Measurements from ENCODE around the gene OOSP4B. TPM values are rescaled to one million over a fixed set of nuclear protein-coding genes. Genes with fewer than 3 reads are reported as not detected.
A peak's percentile ranks its signal among the peaks of the same experiment; 100 is the strongest.

Gene OOSP4B
- polyA plus RNA-seq, 1 of the 3 experiments (the other 2 are of a cell fraction) = not detected

GRCh38 chr11:59997800-59998199, 19.2 kb upstream of the OOSP4B start:
- H3K4me3 ChIP-seq (ENCODE audit: low read depth in 2 of 2, low read length in 1 of 2) = no peak overlapping the region
- H3K4me2 ChIP-seq = no peak overlapping the region
- ChIA-PET POLR2A (no interaction called here), CTCF (interaction anchor here (0.6 kb wide), 2 partner anchors 9 to 59 kb away, joined by 3 read pairs; no protein-coding TSS in a partner anchor)
- no peak overlapping the region for H3K9ac ChIP-seq
- no peaks in the 10 kb centered on the region for H3K79me2 ChIP-seq (ENCODE audit: insufficient read depth)
- H2AFZ ChIP-seq (ENCODE audit: low read depth) = no peak overlapping the region
- TF ChIP-seq EP300 (IDR thresholded peaks at IDR 0.05; ENCODE audit: borderline replicate concordance in 1 of 2, low read depth in 1 of 2, low read length in 1 of 2) (no peak), FOXJ3 (CRISPR knock-in tag; IDR thresholded peaks at IDR 0.05) (no peak), RCOR1 (IDR thresholded peaks at IDR 0.05; ENCODE audit: low read length) (no peak)
- H3K27me3 ChIP-seq (ENCODE audit: insufficient read depth) = no peaks in the 10 kb centered on the region
- no peaks in the 10 kb centered on the region for H3K9me3 ChIP-seq
- WGBS (ENCODE audit: low lambda C conversion rate) = 7% methylated on average over 2 of the region's 2 CpGs
- no peak for DNase-seq
- no peaks in the 10 kb centered on the region for H3F3A ChIP-seq (replicated peaks; ENCODE audit: insufficient read depth)
- H3K4me1 ChIP-seq (ENCODE audit: control insufficient read depth in 1 of 2, insufficient read depth in 2 of 2, low read depth in 1 of 2, low read length in 1 of 2) = no peaks in the 10 kb centered on the region
- no peaks in the 10 kb centered on the region for H3K9me2 ChIP-seq
- H3K27ac ChIP-seq (ENCODE audit: low read depth in 2 of 2, low read length in 1 of 2) = no peak overlapping the region
- no peaks in the 10 kb centered on the region for H4K20me1 ChIP-seq (ENCODE audit: insufficient read depth)
- H3K36me3 ChIP-seq (replicated peaks in 1 of 2; ENCODE audit: control insufficient read depth in 1 of 2, insufficient read depth in 2 of 2, low read length in 1 of 2) = no peaks in the 10 kb centered on the region

DNA sequence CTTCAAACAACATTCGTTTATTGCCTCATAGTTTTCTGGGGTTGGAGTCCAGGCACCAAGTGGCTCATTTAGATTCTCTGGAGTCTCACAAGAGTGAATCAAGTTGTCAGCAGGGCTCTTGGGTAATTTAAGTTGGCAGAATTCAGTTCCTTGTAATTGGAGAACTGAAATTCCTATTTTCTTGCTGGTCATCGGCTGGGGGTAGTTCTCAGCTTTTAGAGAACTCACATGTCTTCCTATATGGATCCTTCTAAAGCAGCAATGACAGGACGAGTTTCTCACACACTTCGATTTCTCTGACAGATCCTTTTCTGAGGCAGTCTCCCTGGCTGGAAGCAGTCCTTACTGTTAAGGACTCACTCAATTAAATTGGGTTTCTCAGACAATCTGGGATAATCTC, 17.3 kb upstream of the OOSP4B start:
- Histone ChIP-seq H3K4me1 (ENCODE audit: control insufficient read depth in 1 of 2, insufficient read depth in 2 of 2, low read depth in 1 of 2, low read length in 1 of 2) (no peaks in the 10 kb centered on the region), H3K27ac (ENCODE audit: low read depth in 2 of 2, low read length in 1 of 2) (no peak overlapping the region), H3K36me3 (replicated peaks in 1 of 2; ENCODE audit: control insufficient read depth in 1 of 2, insufficient read depth in 2 of 2, low read length in 1 of 2) (no peaks in the 10 kb centered on the region), H3K9ac (no peak overlapping the region), H4K20me1 (ENCODE audit: insufficient read depth) (no peaks in the 10 kb centered on the region), H3K9me2 (no peaks in the 10 kb centered on the region), H3K4me2 (no peak overlapping the region), H3K27me3 (ENCODE audit: insufficient read depth) (no peaks in the 10 kb centered on the region), H2AFZ (ENCODE audit: low read depth) (peak overlapping the region; percentile 56; the same call in 1 of the 2 replicates), H3K79me2 (ENCODE audit: insufficient read depth) (no peaks in the 10 kb centered on the region), H3F3A (replicated peaks; ENCODE audit: insufficient read depth) (no peaks in the 10 kb centered on the region), H3K9me3 (no peaks in the 10 kb centered on the region), H3K4me3 (ENCODE audit: low read depth in 2 of 2, low read length in 1 of 2) (no peak overlapping the region)
- DNase-seq = no peak
- no peak for TF ChIP-seq RXRA (IDR thresholded peaks at IDR 0.05; ENCODE audit: borderline replicate concordance, low read depth)
- TF ChIP-seq FOXM1 (IDR thresholded peaks at IDR 0.05; ENCODE audit: low read depth) = no peak
- TF ChIP-seq ELF1 (IDR thresholded peaks at IDR 0.05) = no peak
- TF ChIP-seq, protein P1, sequence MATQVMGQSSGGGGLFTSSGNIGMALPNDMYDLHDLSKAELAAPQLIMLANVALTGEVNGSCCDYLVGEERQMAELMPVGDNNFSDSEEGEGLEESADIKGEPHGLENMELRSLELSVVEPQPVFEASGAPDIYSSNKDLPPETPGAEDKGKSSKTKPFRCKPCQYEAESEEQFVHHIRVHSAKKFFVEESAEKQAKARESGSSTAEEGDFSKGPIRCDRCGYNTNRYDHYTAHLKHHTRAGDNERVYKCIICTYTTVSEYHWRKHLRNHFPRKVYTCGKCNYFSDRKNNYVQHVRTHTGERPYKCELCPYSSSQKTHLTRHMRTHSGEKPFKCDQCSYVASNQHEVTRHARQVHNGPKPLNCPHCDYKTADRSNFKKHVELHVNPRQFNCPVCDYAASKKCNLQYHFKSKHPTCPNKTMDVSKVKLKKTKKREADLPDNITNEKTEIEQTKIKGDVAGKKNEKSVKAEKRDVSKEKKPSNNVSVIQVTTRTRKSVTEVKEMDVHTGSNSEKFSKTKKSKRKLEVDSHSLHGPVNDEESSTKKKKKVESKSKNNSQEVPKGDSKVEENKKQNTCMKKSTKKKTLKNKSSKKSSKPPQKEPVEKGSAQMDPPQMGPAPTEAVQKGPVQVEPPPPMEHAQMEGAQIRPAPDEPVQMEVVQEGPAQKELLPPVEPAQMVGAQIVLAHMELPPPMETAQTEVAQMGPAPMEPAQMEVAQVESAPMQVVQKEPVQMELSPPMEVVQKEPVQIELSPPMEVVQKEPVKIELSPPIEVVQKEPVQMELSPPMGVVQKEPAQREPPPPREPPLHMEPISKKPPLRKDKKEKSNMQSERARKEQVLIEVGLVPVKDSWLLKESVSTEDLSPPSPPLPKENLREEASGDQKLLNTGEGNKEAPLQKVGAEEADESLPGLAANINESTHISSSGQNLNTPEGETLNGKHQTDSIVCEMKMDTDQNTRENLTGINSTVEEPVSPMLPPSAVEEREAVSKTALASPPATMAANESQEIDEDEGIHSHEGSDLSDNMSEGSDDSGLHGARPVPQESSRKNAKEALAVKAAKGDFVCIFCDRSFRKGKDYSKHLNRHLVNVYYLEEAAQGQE (IDR thresholded peaks at IDR 0.05; ENCODE audit: low read depth, low read length) = no peak
- no peak for TF ChIP-seq EZH2phosphoT487 (IDR thresholded peaks at IDR 0.05; ENCODE audit: borderline replicate concordance, low read depth)
- TF ChIP-seq SIN3A (IDR thresholded peaks at IDR 0.05; ENCODE audit: borderline replicate concordance, low read depth, low read length) = no peak
- TF ChIP-seq MEF2A (IDR thresholded peaks at IDR 0.05; ENCODE audit: borderline replicate concordance, low read depth) = no peak
- WGBS (ENCODE audit: low lambda C conversion rate) = 4% methylated on average over 4 of the region's 4 CpGs
- ChIA-PET CTCF (interaction anchor here (0.6 to 1.3 kb wide), 2 partner anchors 11 to 739 kb away, joined by 3 read pairs; no protein-coding TSS in a partner anchor), POLR2A (no interaction called here)

All from SK-N-SH (cell line).